NCI-H2196 treated with DMSO at 0.1 percent for 48 hours (cell line): Measurements from ENCODE around the gene EVPL.
A peak's percentile ranks its signal among the peaks of the same experiment; 100 is the strongest.

Source experiments
- DNase-seq: peaks from one replicate; lab custom pipeline; 2025; ENCODE audit not compliant: unreplicated experiment; lab: John Stamatoyannopoulos, UW

EVPL gene

GRCh38 chr17:76018801-76019200 is 8.3 kb downstream of the EVPL start:
- no peak for DNase-seq

- DNase-seq: no peak
Observed at GRCh38 chr17:76018340-76018680, 8.8 kb downstream of the EVPL start.

- no peak for DNase-seq
Observed at GRCh38 chr17:76017481-76018339, 9.4 kb downstream of the EVPL start.

GRCh38 chr17:76014925-76015261 is 12.2 kb downstream of the EVPL start:
- peak; percentile 97 for DNase-seq

GRCh38 chr17:76014100-76014924 is 12.8 kb downstream of the EVPL start:
- peak; percentile 94 for DNase-seq

GRCh38 chr17:76013377-76013932 is 13.7 kb downstream of the EVPL start:
- DNase-seq: no peak

- DNase-seq: no peak
Observed at GRCh38 chr17:76011951-76012350, 15.2 kb downstream of the EVPL start.

- DNase-seq: no peak
Observed at GRCh38 chr17:76009969-76010661, 17.0 kb downstream of the EVPL start.

GRCh38 chr17:76009447-76009846 is 17.7 kb downstream of the EVPL start:
- DNase-seq: no peak

GRCh38 chr17:76008630-76009425 is 18.3 kb downstream of the EVPL start:
- DNase-seq: no peak

GRCh38 chr17:76008208-76008607 is 18.9 kb downstream of the EVPL start:
- DNase-seq: no peak

- no peak for DNase-seq
Observed at GRCh38 chr17:76007850-76008165, 19.3 kb downstream of the EVPL start.

GRCh38 chr17:76007131-76007849 is 19.8 kb downstream of the EVPL start:
- no peak for DNase-seq

GRCh38 chr17:76005263-76006149 is 21.6 kb downstream of the EVPL start:
- DNase-seq: peak; percentile 50

- DNase-seq: no peak
Observed at GRCh38 chr17:76004750-76005262, 22.3 kb downstream of the EVPL start.

GRCh38 chr17:76003915-76004314 is 23.2 kb downstream of the EVPL start:
- DNase-seq: no peak

- DNase-seq: no peak
Observed at GRCh38 chr17:76002100-76002499, 25.0 kb downstream of the EVPL start.

- no peak for DNase-seq
Observed at GRCh38 chr17:76000755-76001521, 26.2 kb downstream of the EVPL start, which contains the start of gene CDK3. TSS of gene CDK3 (plus strand) at chr17:76000855. CDS start at chr17:76001426, 571 bp downstream.
